Common myeloid progenitor, CD34-positive (primary cell): ENCODE data around the gene MRPS25.
A peak's percentile ranks its signal among the peaks of the same experiment; 100 is the strongest.

Source experiments
- CTCF ChIA-PET: fragments of 350-600 bp; sonication (Branson Sonifier 250); formaldehyde crosslinking; loops from one replicate; lab custom pipeline; 2021; ENCODE audit warnings: antibody characterized with exemption; lab: Charles Lee
- POLR2A ChIA-PET: fragments of 350-600 bp; sonication (Branson Sonifier 250); formaldehyde crosslinking; loops from one replicate; lab custom pipeline; 2021; ENCODE audit warnings: antibody characterized with exemption; lab: Charles Lee
- DNase-seq, 3 donors: peaks; one replicate each; pipeline versions ENCODE4 v3.0.0 to v3.0.0-alpha.2; 2013
- H3K27ac ChIP-seq, 2 experiments: 1 replicate in 1 of 2; 2 replicates in 1 of 2; pipeline ENCODE4 v1.7.0; 2013; ENCODE audit warnings: inconsistent platforms in 2 of 2, low read length in 2 of 2, mild to moderate bottlenecking in 2 of 2, low read depth in 1 of 2, moderate library complexity in 1 of 2; ENCODE audit not compliant: severe bottlenecking in 2 of 2, insufficient read depth in 1 of 2, poor library complexity in 1 of 2
- H3K27me3 ChIP-seq, 5 experiments: replicated peaks in 2 of 5; 1 replicate in 3 of 5; 2 replicates in 2 of 5; pipeline versions ENCODE4 v1.6.1 to v1.7.0; 2013; ENCODE audit warnings: low read length in 4 of 5, mild to moderate bottlenecking in 2 of 5, moderate library complexity in 2 of 5, inconsistent platforms in 1 of 5; ENCODE audit not compliant: insufficient read depth in 5 of 5, control insufficient read depth in 4 of 5
- H3K36me3 ChIP-seq, 4 experiments: 1 replicate in 2 of 4; 2 replicates in 2 of 4; pipeline versions ENCODE4 v1.6.1 to v1.7.0; 2013; ENCODE audit warnings: low read length in 3 of 4, control low read depth in 1 of 4, mild to moderate bottlenecking in 1 of 4; ENCODE audit not compliant: control insufficient read depth in 4 of 4, insufficient read depth in 4 of 4
- H3K4me1 ChIP-seq, 4 experiments: 1 replicate in 3 of 4; 2 replicates in 1 of 4; pipeline versions ENCODE4 v1.6.1 to v1.7.1; 2013; ENCODE audit warnings: low read length in 3 of 4, mild to moderate bottlenecking in 3 of 4, control low read depth in 1 of 4, inconsistent platforms in 1 of 4, moderate library complexity in 1 of 4; ENCODE audit not compliant: control insufficient read depth in 4 of 4, insufficient read depth in 4 of 4; ENCODE audit errors: control extremely low read depth in 1 of 4
- H3K4me3 ChIP-seq, 7 experiments: 1 replicate in 4 of 7; 2 replicates in 3 of 7; pipeline versions ENCODE4 v1.5.1 to v1.7.0; 2013; ENCODE audit warnings: mild to moderate bottlenecking in 7 of 7, low read length in 6 of 7, moderate library complexity in 6 of 7, inconsistent platforms in 2 of 7, low read depth in 2 of 7, control low read depth in 1 of 7; ENCODE audit not compliant: insufficient read depth in 4 of 7, control insufficient read depth in 1 of 7; ENCODE audit errors: extremely low read depth in 1 of 7
- H3K9me3 ChIP-seq, 5 experiments: 1 replicate in 4 of 5; 2 replicates in 1 of 5; pipeline versions ENCODE4 v1.6.1 to v1.7.1; 2013; ENCODE audit warnings: low read length in 4 of 5, mild to moderate bottlenecking in 2 of 5, inconsistent platforms in 1 of 5, low read depth in 1 of 5, moderate library complexity in 1 of 5; ENCODE audit not compliant: control insufficient read depth in 4 of 5, insufficient read depth in 2 of 5; ENCODE audit errors: control extremely low read depth in 1 of 5
- WGBS: methylation state at CpG from one replicate; pipeline ENCODE4 v1.1.5; 2013; ENCODE audit not compliant: insufficient coverage; 5-methylcytosine and 5-hydroxymethylcytosine counted together

MRPS25 gene

GRCh38 chr3:15097891-15098290 is 32.8 kb upstream of the MRPS25 start:
- WGBS: 26% methylated on average over 5 of the region's 6 CpGs
- Histone ChIP-seq H3K4me1 (peaks cover 7 to 41% (median 34%) of the 10 kb centered on the region in 4 experiments), H3K27ac (peak overlapping the region in 1 of 2 experiments; percentile 92), H3K4me3 (peak overlapping the region in 6 of 7 experiments; percentile 75 to 98 (median 92)), H3K36me3 (peaks cover 8 to 30% (median 26%) of the 10 kb centered on the region in 4 experiments), H3K27me3 (no peaks in the 10 kb centered on the region), H3K9me3 (no peaks in the 10 kb centered on the region)
- DNase-seq: peak; percentile 72 to 92 (median 91)
- ChIA-PET CTCF (interaction anchor here (0.6 to 3.2 kb wide), 6 partner anchors 11 to 458 kb away, joined by 3 to 10 read pairs (median 3); no protein-coding TSS in a partner anchor), POLR2A (no interaction called here)

- POLR2A ChIA-PET: no interaction called here
- CTCF ChIA-PET: no interaction called here
These were observed 30.9 kb upstream of the MRPS25 start for GRCh38 chr3:15096046-15096445.

GRCh38 chr3:15094187-15094875 is 29.2 kb upstream of the MRPS25 start:
- CTCF ChIA-PET: no interaction called here
- Histone ChIP-seq H3K36me3 (peaks cover 11 to 47% (median 33%) of the 10 kb centered on the region in 4 experiments), H3K9me3 (no peaks in the 10 kb centered on the region), H3K4me3 (no peak overlapping the region), H3K4me1 (peaks cover 7 to 26% (median 19%) of the 10 kb centered on the region in 4 experiments), H3K27me3 (no peaks in the 10 kb centered on the region), H3K27ac (no peak overlapping the region)
- WGBS: 93% methylated on average over 3 of the region's 5 CpGs
- no peak for DNase-seq
- POLR2A ChIA-PET: no interaction called here

More at GRCh38 chr3:15096046-15096445, 30.9 kb upstream of the MRPS25 start:
- Histone ChIP-seq H3K27ac (no peak overlapping the region), H3K4me3 (no peak overlapping the region), H3K27me3 (no peaks in the 10 kb centered on the region), H3K36me3 (peaks cover 8 to 38% (median 27%) of the 10 kb centered on the region in 4 experiments), H3K9me3 (no peaks in the 10 kb centered on the region), H3K4me1 (peaks cover 7 to 33% (median 26%) of the 10 kb centered on the region in 4 experiments)
- DNase-seq: no peak
- WGBS: 77% methylated on average over 3 of the region's 3 CpGs

- Histone ChIP-seq H3K4me3 (no peak overlapping the region), H3K27ac (no peak overlapping the region), H3K9me3 (no peaks in the 10 kb centered on the region), H3K36me3 (peaks cover 11 to 57% (median 40%) of the 10 kb centered on the region in 4 experiments), H3K4me1 (peaks cover 7 to 16% (median 9%) of the 10 kb centered on the region in 4 experiments), H3K27me3 (no peaks in the 10 kb centered on the region)
- CTCF ChIA-PET: interaction anchor here (1.0 kb wide), 1 partner anchor 8 kb away, joined by 3 read pairs; no protein-coding TSS in a partner anchor
- no peak for DNase-seq
- POLR2A ChIA-PET: no interaction called here
- 94% methylated on average over 1 of the region's 1 CpG for WGBS
These were observed 27.6 kb upstream of the MRPS25 start for GRCh38 chr3:15092686-15093085.

- no peaks in the 10 kb centered on the region for H3K9me3 ChIP-seq
- H3K4me1 ChIP-seq: peaks cover 2 to 6% (median 3%) of the 10 kb centered on the region in 4 experiments
- peaks cover 11 to 65% (median 40%) of the 10 kb centered on the region in 4 experiments for H3K36me3 ChIP-seq
- no peak for DNase-seq
- no peaks in the 10 kb centered on the region for H3K27me3 ChIP-seq
- H3K4me3 ChIP-seq: no peak overlapping the region
- CTCF ChIA-PET: no interaction called here
- POLR2A ChIA-PET: no interaction called here
- H3K27ac ChIP-seq: no peak overlapping the region
- WGBS: 94% methylated on average over 5 of the region's 5 CpGs
These were observed 26.5 kb upstream of the MRPS25 start for GRCh38 chr3:15091575-15091974.

GRCh38 chr3:15089201-15089600 is 24.1 kb upstream of the MRPS25 start:
- no peaks in the 10 kb centered on the region for H3K4me1 ChIP-seq
- no peaks in the 10 kb centered on the region for H3K9me3 ChIP-seq
- H3K4me3 ChIP-seq: no peak overlapping the region
- no peaks in the 10 kb centered on the region for H3K27me3 ChIP-seq
- DNase-seq: no peak
- CTCF ChIA-PET: interaction anchor here (0.7 kb wide), 2 partner anchors 10 to 1895 kb away, joined by 3 to 5 read pairs; no protein-coding TSS in a partner anchor
- peaks cover 9 to 66% (median 40%) of the 10 kb centered on the region in 4 experiments for H3K36me3 ChIP-seq
- H3K27ac ChIP-seq: no peak overlapping the region
- no CpG with 5 or more reads among the region's 1 CpG for WGBS
- POLR2A ChIA-PET: no interaction called here

- H3K27ac ChIP-seq: no peak overlapping the region
- no peaks in the 10 kb centered on the region for H3K27me3 ChIP-seq
- DNase-seq: no peak
- H3K4me3 ChIP-seq: no peak overlapping the region
- CTCF ChIA-PET: interaction anchor here (0.7 kb wide), 1 partner anchor 20 kb away, joined by 3 read pairs; no protein-coding TSS in a partner anchor
- no peaks in the 10 kb centered on the region for H3K4me1 ChIP-seq
- H3K36me3 ChIP-seq: peaks cover 16 to 78% (median 53%) of the 10 kb centered on the region in 4 experiments
- no peaks in the 10 kb centered on the region for H3K9me3 ChIP-seq
- POLR2A ChIA-PET: interaction anchor here (0.9 kb wide), 1 partner anchor 436 kb away, joined by 6 read pairs; the partner anchor contains the start of gene CCDC174
- 86% methylated on average over 1 of the region's 2 CpGs for WGBS
These were observed 21.6 kb upstream of the MRPS25 start for GRCh38 chr3:15086699-15087098.
